Heart left ventricle (tissue), 13 donors: Measurements from ENCODE around the gene KRT35.

Experiments
- POLR2A ChIP-seq, 2 donors: fragments of 450-650 bp; IDR thresholded peaks; one replicate each; pipeline ENCODE4 v1.6.1; 2017; ENCODE audit warnings: antibody characterized with exemption in 2 of 2, mild to moderate bottlenecking in 2 of 2, moderate library complexity in 2 of 2
- TF ChIP-seq, protein P1 (sequence below), 12 donors: fragments of 200-600 bp; sonication (generic) in 4 of 12; IDR thresholded peaks; one replicate each; pipeline versions ENCODE4 v1.5.0 to v1.8.0; 2018 to 2022; ENCODE audit warnings: antibody characterized with exemption in 12 of 12, mild to moderate bottlenecking in 5 of 12
- donor health status: ischemic (EF 13 %, LVEDD 7.1; RV severe dilation, severe dysfunction).
- donor health status: DM: no; HTN: yes; CAD: no.
- donor health status: DM: no; HTN: no; CAD: no.
- donor health status: ischemic (EF 25% LVEDD 6.9; RV normal size, moderate dysfunction).
- donor health status: ischemic (EF 25% LVEDD 5.7; RV mildly dilated, moderate dysfunction).
- donor health status: ischemic (EF 35%, LVEDD 5.7; RV mildly dilated, moderate dysfunction).
- donor health status: nonischemic (EF 11% LVEDD 7.7; RV severe dilation, severe dysfunction).
- donor health status: DM: yes; HTN: yes; CAD: no.
- donor health status: PGD.
- donor health status: ischemic (EF 29% LVEDD 5.4; RV normal size, mild dysfunction).
- donor health status: nonischemic (EF 23%, LVEDD 6.1; RV moderate dilation, normal function).

DNA sequence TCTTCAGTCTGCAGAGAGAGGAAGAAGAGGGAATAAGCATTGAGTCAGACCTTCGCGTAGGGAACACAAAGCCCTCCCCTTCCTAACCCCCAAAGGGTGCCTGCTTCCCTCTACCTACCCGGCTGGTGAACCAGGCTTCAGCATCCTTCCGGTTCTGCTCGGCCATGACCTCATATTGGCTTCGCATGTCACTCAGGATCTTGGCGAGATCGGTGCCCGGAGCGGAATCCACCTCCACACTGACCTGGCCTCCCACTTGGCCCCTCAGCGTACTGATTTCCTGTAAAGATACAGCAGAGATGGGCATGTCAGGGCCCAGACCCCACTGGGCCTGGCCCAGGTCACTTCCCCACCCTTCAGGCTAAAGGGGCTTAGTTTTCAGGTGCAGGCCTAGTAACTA is 43.3 kb upstream of the KRT35 start:
- TF ChIP-seq POLR2A (IDR thresholded peaks at IDR 0.05): no peak
- TF ChIP-seq, protein P1, sequence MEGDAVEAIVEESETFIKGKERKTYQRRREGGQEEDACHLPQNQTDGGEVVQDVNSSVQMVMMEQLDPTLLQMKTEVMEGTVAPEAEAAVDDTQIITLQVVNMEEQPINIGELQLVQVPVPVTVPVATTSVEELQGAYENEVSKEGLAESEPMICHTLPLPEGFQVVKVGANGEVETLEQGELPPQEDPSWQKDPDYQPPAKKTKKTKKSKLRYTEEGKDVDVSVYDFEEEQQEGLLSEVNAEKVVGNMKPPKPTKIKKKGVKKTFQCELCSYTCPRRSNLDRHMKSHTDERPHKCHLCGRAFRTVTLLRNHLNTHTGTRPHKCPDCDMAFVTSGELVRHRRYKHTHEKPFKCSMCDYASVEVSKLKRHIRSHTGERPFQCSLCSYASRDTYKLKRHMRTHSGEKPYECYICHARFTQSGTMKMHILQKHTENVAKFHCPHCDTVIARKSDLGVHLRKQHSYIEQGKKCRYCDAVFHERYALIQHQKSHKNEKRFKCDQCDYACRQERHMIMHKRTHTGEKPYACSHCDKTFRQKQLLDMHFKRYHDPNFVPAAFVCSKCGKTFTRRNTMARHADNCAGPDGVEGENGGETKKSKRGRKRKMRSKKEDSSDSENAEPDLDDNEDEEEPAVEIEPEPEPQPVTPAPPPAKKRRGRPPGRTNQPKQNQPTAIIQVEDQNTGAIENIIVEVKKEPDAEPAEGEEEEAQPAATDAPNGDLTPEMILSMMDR (IDR thresholded peaks at IDR 0.05): no peak
